HG03469 (cell line): ENCODE measurements around the gene WNT5A.
"Not testable (repeated sequence)": the region's sequence is repeated elsewhere in the genome, so short reads cannot be mapped to it uniquely, and the experiment has no call there.

ENCODE experiments used
- ATAC-seq: cut with Tn5 transposase; IDR thresholded peaks from one replicate; pipeline ENCODE4 v1.9.1; 2021; ENCODE audit warnings: mild to moderate bottlenecking, moderate library complexity, moderate number of reproducible peaks; ENCODE audit not compliant: unreplicated experiment

Gene WNT5A

DNA sequence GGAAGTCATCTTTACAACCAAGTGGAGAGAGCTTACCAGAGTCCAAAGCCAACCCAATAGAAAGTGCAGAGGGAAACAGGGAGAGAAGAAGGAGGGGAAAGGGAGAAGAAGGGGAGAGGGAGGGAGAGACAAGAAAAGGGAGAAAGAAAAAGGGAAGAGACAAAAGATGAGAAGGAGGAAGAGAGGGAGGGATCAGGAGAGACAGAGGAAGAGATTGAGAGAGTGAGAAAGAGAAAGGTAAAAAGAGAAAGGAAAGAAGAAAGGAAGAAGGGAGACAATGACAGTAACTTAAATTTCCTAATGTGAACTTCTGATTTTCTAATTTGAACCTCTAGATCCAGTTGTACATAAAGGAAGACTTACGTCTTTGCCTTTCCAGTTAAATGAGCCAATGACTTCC, 20.7 kb upstream of the WNT5A start:
- ATAC-seq: no peak

DNA sequence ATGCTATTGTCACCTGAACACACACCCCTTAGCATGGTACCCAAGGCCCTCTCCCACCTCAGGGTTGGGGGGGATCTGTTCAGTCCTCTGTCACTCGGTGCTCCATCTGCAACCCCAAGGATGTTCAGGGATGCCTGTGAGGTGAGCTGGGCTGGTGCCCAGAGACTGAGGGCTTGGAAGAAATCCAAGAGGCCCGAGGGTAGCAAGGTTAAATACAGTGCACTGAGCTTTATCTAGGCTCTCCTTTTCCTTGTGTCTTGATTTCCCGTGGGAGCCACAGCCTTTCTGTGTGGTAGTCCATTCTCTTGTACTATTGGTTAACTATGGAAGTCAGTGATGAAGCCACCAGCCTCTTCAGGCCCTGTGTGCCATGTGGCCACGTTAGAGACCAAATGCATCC, 18.7 kb upstream of the WNT5A start:
- ATAC-seq: no peak

DNA sequence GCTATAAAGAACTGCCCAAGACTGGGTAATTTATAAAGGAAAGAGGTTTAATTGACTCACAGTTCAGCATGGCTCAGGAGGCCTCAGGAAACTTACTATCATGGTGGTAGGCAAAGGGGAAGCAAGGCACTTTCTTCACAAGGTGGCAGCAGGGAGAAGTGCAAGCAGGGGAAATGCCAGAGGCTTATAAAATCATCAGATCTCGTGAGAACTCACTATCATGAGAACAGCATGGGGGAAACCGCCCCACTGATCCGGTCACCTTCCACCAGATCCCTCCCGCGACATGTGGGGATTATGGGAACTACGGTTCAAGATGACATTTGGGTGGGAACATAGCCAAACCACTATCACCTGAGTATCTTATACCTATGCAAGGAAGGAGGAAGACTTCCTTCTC, 18.0 kb upstream of the WNT5A start:
- ATAC-seq: not testable (repeated sequence)

DNA sequence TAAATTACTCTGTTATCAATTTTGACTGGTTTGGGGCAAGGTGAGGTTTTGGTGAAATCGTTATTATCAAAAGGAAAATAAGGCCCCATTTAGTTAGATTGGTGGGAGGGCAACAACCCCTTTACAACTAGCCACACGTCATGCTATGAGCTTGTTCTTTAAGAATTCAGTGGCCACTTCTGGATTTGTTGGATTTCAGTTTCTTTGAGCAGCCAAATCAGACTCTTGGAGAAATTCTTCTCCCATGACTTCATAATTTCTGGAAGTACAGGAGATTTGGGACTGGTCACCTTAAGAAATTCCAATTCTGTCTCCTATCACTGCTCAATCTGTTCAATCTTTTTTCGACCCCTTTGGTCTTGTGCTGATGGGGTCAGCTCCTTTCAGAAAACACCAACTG, 14.8 kb upstream of the WNT5A start:
- no peak for ATAC-seq

DNA sequence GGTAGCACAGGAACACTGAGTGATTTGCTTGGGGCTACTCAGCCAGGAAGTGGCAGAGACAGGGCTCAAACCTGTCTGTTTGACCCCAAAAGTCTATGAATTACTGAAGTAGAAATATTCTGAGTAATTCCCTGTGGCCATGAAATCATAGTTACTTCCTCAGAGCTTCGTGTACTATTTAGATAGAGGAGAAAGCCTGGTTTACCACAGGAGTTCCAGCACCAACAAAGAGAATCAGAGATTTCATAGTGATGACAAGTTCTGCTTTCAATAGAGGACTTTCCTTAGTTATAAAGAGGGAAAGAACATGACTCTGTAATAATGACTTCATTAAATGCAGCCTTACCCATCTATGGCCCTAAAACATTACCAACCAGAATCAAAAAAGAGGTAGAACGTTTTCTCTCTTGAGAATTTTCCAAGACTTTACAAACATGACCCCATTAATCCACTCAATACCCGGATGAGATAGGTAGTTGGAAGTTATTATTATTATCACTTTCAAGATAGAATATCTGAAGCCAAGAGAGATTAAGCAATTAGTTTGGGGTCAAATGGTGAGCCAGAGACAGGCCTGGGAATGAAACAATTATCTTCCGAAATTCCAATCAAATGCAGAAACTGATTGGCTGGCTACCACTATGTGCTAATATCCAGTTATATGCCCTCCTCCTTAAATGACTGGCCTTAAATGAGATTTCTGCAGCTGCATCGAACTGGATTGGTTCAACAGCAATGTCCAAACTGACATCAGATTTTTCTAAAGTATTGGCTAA, 13.6 kb upstream of the WNT5A start:
- ATAC-seq: no peak

DNA sequence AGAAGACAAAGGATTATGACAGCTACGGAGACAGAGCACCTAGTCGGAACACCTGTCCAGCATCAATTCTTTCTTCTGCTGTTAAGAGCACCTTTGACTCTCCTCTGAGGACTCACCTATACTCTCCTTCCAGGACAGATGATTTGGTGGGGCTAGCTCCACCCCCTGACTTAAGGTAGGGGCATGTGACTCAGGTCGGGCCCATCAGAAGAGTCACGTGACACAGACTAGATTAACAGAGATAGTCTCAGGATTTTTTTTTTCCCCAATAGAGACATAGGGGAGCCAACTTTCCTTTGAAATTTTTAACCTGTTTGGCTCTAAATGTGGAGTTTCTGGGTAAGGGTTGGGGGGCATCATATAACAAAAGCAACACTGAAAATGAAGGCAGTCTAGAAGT, 11.4 kb upstream of the WNT5A start:
- no peak for ATAC-seq

DNA sequence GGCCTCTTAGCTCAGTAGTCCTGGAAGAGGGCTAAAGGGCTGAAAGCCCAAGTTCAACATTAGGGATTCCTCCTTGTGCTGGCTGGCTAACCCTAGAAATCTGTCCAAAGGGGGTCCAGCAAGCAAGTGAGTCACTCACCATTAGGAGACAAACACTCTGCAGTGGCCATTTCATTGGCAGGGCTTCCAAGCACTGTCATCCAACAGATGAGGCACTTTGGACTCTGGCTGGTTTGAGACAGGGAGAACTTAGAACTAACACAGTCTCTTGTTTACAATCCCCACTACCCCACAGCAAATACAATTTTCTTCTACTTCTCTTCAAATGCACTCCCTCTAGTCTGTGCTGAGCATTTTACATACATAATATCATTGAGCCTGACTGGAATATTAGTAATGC, 10.1 kb upstream of the WNT5A start:
- no peak for ATAC-seq

DNA sequence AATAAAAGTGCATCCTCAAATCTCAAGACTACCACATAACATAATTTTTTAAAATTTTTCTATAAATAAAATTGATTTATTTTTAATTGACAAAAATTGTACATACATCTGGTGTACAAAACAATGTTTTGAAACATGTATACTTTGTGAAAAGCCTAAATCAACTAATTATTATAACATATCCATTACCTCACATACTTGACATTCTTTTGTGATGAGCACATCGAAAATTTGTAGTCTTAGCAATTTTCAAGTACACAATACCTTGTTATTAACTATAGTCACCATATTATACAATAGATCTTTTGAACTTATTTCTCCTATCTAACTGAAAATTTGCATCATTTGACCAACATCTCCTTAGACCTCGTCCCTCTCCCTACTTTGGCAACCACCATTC, 7.9 kb upstream of the WNT5A start:
- ATAC-seq: no peak

DNA sequence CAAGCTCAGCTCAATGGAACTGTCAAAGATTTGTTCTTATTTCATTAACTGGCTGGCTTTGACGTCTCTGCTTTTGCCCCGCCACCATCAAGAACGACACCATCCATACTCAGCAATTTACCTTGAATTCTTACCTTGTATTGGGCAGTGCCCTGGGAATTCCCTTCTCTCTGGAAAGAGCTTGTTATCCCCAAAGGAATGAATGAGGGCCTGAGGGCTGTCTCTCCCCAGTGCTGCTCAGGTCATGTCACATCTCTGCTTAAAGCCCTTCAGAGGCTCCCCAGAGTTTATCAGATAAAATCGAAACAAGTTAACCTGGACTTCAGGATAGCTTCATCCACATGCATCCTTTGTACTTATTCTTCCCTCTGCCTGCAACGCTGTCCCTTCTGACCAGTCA, 5.9 kb upstream of the WNT5A start:
- ATAC-seq: no peak

DNA sequence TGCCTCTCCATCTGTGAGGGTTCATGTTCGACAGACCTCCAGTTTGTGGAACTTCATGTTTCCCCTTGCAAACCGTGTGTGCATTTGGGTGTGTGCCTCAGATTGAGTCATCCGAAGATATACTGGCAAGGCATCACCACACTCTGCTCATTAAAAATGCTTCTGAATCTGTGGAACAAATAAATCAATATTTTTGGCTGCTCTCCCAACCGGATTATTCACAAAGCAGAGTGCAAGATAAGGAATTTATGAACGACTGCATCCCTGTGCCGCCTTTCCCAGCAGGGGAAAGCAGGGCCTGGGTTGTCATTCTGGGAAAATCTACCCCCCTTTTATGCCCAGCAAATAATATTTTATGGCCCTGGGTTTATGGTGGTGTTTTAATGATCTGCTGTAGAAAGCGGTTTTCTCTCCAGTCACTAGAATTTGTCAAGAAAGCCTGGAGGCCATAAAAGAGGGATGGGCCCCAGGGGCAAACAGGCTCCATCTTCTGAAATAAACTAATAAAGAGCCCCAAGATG, 4.2 kb upstream of the WNT5A start:
- no peak for ATAC-seq

DNA sequence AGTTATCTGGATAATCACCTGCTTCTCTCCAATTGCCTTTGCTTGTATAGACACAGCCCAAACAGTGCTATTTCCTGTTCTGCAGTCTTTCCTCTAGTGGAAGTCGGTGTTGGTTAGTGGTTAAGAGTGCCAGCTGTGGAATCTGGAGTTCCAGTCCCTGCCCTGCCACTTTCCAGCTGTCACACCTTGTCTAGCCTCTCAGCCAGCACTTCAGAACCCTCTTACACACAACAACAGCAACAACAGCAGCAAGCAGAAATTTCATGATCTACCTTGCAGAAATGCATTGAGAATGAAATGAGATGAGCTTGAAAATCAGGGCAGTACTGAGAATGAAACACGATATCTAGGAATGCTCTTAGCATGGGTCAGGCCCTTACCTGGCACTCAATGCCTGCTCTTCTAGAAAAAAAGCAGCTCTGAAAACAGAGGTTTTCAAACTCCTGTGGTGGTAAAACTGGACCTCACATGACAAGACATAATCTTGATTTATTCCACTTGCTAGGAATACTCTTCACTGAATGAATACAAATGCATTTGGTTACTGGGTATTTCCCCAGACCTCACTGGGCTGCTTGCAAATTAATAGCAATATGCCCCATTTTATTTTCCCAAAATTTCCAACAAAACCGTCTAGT, 3.3 kb upstream of the WNT5A start:
- ATAC-seq: no peak

DNA sequence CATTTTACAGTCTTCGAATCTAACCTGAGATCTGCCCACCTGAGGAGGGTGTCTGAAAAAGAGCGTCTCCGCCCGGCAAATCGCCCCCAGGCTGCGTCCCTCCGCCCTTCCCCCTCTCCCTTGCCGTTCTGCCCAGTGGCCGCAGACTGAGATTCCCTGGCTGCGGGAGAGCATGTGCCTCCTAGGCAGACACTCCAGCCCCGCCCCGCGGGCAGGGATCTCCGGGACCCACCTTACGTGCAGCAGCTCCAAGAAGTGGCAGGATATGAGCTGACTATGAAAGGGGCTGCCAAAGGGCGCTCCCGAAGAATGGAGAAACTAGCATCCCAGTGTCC, 2.7 kb upstream of the WNT5A start:
- no peak for ATAC-seq

DNA sequence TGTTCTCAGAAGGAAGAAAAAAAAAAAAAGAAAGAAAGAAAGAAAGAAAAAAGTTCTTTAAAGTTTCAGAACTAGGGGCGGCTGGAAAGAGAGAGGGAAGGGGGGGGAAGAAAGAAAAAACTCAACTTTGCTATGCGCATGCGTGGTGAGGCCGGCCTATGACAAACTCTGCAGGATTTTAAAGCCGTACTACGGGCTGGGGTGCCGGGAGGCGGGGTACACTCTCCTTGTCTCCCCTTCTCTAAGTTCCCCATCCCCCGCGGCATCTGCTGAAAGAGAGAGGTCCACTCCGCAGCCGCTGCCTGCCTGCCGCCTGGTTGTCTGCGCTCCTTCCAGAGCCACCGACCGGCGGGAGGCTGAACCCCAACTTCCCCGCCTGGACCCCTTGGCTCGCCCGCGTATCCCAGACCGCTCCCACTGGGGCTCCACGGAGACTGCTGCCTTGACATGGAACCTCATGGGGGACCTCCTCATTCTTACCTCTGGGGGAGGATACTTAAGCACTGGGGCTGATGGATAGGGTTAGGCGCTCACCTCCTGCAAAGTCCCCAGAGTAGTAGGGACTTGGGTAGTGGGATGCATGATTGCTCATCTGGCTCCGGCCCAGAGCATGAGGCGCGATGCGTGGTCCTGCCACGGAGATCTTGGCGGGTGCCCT, 1.4 kb upstream of the WNT5A start:
- ATAC-seq: no peak

DNA sequence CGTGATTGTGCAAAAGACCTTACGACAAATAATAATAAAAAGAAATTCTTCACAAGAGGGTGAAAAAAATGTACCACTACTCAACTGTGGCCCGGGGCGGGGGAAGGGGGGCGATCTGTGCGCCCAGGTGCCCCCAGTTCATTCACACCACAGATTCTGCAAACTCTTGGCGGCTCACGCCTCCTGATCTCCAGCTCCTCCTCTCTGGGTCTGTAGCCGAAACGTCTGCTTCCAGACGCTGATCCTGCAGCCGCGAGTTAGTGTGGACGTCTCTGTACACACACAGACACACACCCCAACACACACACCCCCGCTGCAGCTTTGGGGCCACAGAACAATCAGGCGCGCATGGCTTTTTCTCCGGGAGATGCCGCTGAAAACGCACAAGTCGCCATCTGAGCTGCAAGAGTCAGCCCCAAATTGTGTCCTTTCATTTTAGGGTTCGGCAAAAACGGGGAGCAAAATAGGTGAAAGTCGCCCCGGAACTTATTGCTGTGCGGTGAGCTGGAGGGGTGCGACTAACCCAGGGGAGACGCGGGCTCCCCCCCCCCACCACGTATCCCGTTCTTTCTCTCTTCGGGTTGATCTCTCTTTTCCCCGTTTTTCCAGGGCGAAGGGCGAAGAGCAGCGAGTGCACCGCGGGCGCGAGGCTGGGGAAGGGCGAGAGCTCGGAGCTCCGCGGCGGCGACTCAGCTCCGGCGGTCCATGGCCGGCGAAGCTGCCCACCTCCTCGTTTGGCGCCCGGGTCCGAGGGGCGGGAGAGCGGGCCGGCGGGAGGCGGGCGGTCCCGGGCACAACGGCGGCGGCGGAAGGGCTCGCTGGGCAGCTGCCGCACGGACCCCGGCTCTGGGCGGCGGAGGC, 505 bp upstream of the WNT5A start:
- ATAC-seq: no peak

DNA sequence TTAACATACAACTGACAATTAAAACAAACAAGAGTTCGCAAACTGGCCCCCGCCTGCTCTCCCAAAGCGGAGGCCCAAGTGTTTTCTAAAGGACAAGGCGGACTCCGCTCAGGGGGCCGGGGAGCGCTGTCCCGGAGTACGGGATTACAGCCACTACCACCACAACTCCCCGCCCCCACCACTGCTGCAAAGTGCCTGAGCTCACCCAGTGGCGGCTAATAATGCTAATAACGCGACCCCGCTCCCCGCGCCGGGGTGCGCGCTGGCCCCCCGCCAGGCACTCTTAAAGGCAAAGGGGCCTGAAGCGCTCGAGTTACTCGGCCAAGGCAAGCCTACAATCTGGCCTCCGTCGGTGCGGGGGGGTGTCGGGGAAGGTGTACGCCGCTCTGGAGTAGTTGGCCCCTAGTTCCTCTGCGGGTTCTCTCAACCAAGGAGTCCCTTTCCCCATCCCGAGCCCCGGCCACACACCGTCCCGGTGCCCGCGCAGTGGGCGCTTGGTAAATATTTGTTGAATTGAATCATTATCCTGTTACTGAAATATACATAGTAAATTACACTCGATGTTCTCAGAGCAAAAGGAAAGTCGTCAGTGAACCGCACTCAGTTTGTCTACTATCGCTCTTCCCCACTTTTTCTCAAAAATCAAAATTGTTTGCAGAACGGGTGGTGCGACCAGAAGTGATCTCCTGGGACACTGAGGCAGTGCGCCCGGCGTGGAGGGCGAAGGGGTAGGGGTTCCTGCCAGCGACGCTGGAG, 827 bp downstream of the WNT5A start:
- ATAC-seq: no peak

DNA sequence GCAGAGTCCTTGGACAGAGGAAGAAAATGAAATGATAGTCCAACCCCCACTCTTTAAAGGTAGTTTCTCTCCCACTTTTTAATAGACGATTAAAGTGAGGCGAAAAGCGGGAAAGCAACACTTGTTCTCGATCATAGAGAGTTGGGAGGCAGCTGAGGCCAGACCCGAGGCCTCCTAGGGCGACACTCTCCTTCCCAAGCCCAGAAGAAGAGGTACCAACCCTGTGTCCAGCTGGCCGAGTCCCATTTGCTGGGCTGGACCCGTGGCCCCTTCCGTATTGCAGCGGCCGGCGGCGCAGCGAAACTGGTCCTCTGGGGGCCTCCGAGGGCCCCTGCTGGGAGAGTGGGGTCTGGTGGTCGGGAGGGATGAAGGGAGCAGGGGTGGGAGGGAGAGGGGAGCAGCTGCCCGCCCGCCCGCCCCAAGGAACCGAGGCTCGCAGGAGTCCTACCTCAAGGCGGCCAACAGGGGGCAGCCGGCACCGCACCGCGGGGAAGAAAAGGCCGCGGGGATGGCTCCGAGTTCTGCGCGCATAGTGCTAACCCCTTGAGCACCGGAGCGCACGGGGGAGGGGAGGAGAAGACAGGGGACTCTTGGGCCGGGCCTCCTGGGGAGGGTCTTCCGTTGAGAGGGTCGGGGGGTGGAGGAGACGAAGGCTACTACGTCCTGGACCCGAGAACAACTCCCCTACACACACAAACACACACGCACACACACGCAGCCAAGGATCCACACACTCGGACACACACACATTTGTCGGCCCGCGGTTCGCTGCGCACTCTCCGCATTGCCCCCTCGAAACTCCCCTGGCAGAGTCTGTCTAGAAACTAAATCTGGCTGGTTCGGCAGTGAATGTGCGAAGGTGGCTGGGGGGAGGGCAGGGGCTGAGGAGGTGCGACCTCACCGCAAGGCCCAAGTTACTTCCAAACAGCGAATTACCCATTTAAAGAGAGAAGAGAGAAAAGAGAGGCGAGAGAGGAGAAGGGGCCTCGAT, 2.0 kb downstream of the WNT5A start:
- ATAC-seq: peak; percentile 38

DNA sequence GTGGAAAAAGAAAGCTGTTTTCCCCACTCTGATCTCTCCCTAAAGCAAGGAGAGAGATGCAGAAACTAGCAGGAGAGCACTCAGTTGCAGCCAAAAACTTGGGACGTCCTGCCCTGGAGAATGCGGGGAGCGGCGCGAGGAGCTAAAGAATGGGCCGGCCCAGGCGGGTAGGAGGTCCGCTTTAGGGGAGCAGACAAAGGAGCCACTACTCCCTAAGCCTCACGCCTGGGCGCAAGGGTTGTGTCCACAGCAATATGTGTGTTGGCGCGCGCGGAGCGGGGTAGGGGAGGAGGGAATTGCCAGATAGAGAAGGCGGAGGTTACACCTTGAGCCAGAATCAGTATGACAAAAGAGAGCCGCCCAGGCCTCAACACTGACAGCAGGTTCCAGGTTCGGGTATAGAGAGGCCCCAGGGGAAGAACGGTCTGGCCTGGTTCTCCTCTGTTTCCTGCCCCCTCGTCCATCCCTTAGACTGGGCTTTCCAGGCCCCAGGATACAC, 2.9 kb downstream of the WNT5A start:
- no peak for ATAC-seq

DNA sequence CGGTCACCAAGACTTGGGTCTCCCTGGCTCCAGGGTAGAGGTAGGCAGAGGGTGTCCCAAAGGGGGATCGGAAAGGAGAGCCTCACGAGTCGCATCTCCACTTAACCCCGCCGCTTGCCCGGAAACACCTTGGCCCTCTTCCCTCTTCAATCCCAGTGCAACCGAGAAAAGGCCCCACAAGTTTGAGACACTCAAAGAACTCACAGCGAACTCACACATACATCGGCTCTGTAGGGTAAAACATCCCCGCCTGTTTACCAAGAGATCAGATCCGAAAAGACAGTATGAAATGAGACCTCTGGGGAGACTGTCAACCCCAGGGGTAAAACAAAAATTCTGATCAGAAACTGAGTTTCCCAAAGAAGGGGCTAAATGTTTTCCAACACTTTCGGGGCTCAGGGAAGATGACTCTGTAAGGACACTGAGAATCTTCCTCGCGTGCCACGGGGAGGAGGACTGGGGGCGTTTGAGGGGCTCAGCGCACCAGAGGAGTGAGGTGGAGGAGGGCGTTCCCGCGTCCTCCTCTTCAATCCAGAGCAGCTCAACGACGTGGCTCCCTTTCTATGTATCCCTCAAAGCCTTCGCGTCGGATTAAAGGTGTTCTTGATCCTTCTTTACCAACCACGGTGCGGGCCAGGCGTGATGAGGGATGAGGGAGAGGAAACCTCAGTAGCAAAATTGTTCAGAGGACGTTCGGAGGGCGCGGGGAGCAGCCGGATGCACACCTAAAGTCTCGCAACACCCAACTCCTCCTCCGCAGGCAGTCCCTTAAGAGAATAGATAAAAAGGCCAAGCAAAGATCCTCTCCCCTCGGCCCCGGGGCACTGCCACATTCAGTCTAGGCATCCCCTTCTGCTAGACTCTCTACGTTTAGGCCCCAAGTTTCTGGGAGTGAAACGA, 3.7 kb downstream of the WNT5A start:
- no peak for ATAC-seq
